HG03565 (cell line): ENCODE results near the gene RCSD1.

Source experiments
- ATAC-seq: cut with Tn5 transposase; IDR thresholded peaks from one replicate; pipeline ENCODE4 v1.9.1; 2021; ENCODE audit warnings: mild to moderate bottlenecking, moderate library complexity; ENCODE audit not compliant: unreplicated experiment

The RCSD1 gene

DNA sequence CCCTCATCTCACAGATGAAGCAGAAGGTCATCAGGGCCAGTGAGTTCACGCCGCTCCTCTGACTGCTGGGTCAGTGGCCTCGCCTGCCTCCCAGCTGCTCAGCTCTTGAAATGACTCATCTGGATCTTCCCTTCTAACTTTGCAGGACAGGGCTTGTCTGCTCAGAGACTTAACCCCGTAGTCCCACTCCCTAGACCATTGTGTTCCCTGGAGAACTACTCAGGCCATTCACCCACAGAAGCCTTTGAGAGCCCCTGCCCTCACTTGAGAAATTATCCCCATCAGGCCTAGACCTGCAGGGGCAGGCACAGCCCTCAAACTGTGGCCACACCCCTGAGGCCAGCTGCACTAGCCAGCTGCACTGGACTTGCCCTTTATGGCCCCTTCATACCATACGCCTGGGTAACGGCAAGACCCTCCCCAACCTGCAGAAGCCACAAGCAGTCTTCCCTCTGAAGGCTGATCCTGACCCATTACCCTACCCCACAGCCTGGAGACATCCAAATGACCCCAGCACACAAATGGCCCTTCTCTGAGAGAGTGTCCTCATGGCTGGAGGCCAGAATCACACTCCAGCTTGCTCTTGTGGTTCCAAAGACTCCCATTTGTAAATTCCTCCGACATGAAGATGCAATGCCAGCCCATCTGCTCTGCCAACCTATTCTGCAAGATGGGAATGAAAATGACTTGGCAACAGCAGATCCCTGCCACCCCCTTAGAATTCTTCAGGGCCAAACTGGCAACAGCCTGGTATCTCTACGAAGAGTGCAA, 33.2 kb downstream of the RCSD1 start:
- ATAC-seq = peak; percentile 61

GRCh38 chr1:167665469-167665868, 35.4 kb downstream of the RCSD1 start:
- ATAC-seq = no peak

DNA sequence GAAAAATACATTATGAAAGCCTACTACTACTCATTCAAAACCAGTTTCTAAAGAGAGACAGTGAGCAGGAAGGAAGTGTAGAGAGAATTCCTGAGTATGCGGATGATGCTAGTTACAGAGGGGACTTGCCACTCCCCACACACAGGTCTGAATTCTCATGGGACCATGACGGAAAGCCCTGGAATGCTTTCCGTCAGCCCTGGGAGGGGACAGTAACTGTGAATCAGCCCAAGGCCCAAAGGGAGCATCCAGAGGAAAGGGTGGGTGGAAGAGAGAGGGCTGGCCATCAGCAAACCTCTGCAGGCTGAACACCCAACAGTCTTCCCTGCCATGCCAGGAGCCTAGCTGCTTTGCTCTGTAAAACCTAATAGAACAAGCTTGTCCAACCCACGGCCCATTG, 36.4 kb downstream of the RCSD1 start:
- no peak for ATAC-seq

DNA sequence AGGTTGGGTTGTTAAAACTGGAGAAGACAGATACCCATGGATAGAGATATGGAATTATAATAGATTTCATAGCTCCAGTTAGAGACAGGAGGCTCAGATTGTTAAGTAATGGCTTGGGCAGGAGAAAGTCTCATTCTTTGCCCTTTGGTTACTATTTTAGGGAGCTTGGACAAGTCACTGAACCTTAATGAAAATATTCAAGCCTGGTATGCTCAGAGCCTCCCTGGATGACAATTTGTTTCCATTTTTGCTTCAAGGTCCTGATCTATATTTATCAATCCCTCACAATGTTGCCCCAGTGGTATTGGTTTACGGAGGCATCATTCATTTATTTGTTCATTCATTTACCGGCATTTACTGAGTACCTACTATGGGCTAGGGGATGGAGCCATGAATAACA, 37.5 kb downstream of the RCSD1 start:
- no peak for ATAC-seq

DNA sequence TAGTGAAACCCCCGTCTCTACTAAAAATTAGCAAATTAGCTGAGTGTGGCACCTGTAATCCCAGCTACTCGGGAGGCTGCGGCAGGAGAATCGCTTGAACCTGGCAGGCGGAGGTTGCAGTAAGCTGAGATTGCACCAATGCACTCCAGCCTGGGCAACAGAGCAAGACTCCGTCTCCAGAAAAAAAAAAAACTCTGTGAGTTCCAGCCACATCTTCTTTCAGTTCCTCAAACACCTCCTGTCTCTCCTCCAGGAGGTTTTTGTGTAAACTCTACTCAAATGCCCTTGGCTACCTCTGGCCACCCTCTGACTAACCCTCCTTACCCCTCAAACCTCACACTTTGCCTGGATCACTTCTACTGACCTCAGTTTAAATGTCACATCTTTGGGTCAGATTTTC, 38.1 kb downstream of the RCSD1 start:
- peak; percentile 75 for ATAC-seq

GRCh38 chr1:167669209-167670124, 39.4 kb downstream of the RCSD1 start:
- ATAC-seq = peak; percentile 46

DNA sequence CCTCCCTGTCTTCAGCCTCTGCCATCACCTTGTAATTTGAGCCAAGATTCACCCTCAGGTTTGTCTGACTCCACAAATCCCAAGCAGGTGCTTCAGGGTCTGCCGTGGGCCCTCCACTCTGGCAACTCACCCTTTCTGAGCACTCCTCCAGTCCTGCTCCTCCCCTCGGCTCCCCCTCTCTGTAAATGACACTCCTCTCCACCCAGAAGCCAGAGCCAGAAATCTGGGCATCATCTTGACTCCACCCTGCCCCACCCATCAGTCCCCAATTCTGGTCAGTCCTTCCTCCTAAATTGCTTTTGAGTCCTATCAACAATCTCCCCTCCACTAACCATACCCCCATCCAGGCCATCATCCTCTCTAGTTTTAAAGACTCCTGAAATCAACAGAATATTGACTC, 40.5 kb downstream of the RCSD1 start:
- no peak for ATAC-seq

GRCh38 chr1:167671727-167672511, 41.9 kb downstream of the RCSD1 start:
- no peak for ATAC-seq

- no peak for ATAC-seq
These were observed 42.8 kb downstream of the RCSD1 start for GRCh38 chr1:167672831-167673230.

- ATAC-seq = no peak
These were observed 43.2 kb downstream of the RCSD1 start for GRCh38 chr1:167673265-167673664.

GRCh38 chr1:167674156-167674555, 44.1 kb downstream of the RCSD1 start:
- ATAC-seq = no peak

DNA sequence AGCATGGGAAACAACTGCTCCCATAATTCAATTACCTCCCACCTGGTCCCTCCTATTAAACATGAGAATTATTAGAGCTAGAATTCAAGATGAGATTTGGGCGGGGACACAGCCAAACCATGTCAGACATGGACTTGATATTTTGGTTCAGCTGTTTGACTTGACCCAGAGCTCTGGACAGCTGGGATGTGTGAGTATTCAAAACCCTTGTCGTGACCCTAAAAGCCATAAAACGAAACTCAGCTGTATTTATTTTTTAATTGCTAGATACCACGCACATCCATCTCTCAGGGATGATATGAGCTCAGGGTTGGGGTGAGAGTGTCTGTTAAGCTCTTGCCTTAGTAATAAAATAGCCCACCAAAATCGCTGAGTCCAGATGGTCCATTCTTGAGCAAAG, 45.4 kb downstream of the RCSD1 start:
- no peak for ATAC-seq

DNA sequence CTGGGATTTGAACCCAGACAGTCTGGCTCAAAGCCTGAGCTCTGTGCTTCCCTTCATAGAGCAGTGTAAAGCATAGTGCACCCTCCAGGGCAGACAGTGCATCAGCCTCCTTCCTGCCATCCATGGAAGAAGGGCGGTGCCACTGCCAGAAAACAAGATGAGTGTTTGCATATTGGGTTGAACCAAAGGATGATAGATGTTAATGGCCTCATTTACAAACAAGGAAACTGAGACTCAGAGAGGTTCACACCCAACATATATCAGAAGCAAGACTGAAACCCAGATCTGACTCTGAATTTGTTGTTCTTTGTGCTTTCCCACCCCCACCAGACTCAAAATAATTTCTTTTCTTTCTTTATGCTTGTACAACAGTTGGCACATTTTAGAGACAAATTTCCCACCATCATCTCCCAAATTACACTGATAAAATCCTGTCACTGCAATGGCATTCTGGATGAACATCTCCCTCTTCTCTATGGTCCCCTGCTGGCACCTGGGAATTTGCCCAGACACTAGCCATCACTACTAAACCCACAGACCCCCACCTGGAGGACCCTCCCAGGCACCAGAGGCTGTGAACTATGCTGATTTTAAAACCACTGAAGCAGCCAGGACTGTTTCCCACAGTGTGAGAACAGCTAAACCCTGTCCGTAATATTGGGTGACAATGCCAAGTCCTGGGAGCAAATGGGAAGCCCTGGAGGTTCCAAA, 46.3 kb downstream of the RCSD1 start:
- peak; percentile 36 for ATAC-seq

DNA sequence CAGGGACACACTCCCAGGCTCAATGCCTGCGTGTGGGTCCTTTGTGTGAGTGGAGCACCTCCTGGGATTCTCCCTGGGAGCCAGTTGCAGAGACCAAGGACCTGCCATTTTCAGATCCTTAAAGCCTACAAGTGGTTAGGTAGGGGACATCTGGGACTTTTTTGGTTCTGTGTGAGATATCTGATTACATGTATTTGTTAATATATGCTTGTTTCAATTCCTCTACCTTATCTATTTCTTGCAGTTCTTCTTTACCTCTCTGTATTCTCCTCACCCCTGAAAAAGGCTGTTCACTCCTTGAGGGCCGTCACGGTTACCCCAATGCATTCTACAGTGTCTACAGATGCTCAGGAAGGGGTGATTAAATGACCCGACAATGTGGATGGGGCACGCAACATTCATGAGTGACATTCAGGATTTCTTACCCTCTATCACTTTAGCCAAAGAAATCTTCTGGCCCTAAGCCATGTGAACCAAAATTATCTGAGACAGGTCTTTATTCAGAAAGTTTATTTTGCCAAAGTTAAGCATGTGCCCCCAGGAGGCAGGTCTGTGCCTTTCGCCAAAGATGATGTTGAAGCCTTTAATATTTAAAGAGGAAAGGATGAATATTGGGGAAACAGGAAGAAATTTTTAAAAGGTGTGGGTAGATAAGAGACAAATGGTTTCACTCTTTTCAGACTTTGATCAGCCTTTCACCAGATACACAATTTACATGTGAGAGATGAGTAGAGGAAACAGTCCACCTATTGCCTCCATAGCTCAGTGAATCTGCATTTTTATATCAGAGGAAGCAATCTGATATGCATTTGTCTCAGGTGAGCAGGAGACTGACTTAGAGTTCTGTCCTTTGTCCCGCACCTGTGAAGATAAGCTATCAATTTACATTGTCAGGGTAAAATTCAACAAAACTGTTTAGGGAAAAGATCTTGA, 47.1 kb downstream of the RCSD1 start:
- ATAC-seq = no peak

GRCh38 chr1:167678422-167678821, 48.4 kb downstream of the RCSD1 start:
- no peak for ATAC-seq

DNA sequence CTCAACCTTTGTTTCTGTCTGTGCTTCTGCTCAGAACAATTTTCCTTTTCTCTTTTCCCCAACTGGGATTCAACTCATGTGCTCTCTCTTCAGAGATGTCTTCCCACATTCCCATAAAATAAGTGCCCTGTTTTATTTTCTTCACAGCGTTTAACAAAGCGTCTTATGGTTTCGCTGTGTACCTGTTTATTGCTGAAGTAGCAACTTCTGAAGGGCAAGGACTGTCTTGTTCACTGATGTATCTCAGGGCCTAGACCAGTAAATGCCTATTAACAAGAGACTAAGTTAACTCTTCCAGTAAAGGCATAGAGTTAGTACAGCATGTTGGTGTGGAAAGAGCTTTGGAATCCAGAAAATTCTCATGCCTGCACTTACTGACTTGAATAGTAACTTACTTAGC, 48.8 kb downstream of the RCSD1 start:
- no peak for ATAC-seq

GRCh38 chr1:167679714-167680113, 49.7 kb downstream of the RCSD1 start:
- ATAC-seq = no peak

DNA sequence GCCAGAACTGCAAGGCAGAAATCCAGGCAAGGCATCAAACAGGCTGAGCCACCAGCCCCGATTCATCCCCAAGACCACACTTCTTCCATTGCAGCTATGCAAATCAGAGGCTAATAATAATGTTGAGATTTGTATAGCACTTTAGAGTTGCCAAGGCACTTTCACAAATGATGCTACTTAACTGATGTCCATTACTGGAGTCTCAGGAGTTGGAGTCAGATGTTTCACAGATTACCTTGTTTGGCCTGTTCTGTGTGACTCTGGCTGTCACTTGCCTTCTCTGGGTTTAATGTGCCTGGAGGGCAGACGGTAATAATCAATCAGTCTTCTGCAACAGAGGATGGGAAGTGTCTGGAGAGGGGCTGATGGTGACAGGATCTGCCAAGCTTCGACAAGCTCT, 51.0 kb downstream of the RCSD1 start:
- ATAC-seq = no peak

- no peak for ATAC-seq
These were observed 51.5 kb downstream of the RCSD1 start for GRCh38 chr1:167681451-167682098.
